ENCODE measurements around the gene TMEM41B. TPM values are rescaled to one million over a fixed set of nuclear protein-coding genes. Genes with fewer than 3 reads are reported as not detected.

Gene TMEM41B
- 70.1 and 79.2 TPM in 2 replicates for total RNA-seq

DNA sequence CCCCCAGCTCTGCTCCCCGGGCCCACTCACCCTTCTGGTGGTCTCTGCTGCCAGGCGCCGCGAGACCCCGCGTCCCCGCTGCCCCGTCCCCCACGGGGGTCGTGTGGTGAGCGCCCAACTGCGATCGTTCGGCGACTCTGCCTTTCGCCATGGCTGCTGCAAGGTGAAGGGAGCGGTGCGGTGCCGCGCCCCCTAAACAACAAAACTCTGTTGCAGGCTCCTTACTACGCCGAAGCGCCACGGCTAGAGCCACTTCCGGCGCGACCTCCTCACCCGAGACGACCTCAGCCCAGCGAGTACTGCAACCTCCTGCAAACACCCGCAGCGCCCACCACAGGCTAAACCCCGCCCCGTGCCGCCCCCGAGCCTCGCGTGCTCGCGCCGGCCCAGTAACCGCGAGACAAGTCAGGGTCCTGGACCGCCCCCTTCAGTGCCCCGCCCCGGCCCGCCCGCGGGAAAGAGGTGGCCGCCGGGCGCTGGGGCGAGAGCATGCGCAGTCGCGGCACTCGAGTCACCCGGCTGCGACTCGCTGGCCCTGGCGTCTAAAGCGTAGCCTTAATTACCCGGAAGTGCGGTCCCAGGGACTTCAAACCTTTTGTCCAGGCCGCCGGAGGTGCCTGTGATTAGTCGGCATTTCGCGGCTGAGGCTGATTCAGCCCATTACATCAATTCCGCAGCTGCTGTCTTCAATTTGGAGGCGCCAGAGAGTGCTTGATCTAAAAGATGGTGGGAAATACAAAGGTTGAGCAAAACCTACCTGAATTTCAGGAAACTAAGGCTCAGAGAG lies at the start of gene TMEM41B:
Gene TMEM41B, minus strand, starts transcription at position 303 of the 787 bp plus-strand sequence. Its CDS starts 152 bp downstream, at position 151.

GRCh38 chr11:9265211-9266131 lies 48.9 kb downstream of the TMEM41B start, which contains the start of gene DENND5A:
DENND5A (minus strand) TSS chr11:9265350; CDS start chr11:9265069, 281 bp downstream.

Other genes starting within 250 kb of the TMEM41B start
- gene SCUBE2, start 223.0 kb downstream of the TMEM41B start, total RNA-seq = under 0.01 and 0.07 TPM in 2 replicates
- 29.4 and 58.1 TPM in 2 replicates for gene DENND5A, start 49.2 kb downstream of the TMEM41B start, total RNA-seq
- gene IPO7, start 70.1 kb upstream of the TMEM41B start, total RNA-seq = 168 and 213 TPM in 2 replicates
- 47.6 and 65.3 TPM in 2 replicates for gene ZNF143, start 146.4 kb upstream of the TMEM41B start, total RNA-seq

All from nasal cavity respiratory epithelium epithelial cell of viscerocranial mucosa (primary cell).